Endothelial cell of umbilical vein (primary cell): ENCODE data around the gene ZNHIT2. TPM values are rescaled to one million over a fixed set of nuclear protein-coding genes. Genes with fewer than 3 reads are reported as not detected.

Experiments
- BruUV-seq: library from RNA; stranded (reverse); fragments of 400-500 nt; replicated peaks from 2 replicates; lab custom pipeline; 2021; lab: Mats Ljungman, UMichigan
- CTCF ChIA-PET: fragments of 300-600, 350-600 bp; sonication (Branson Sonifier 250); formaldehyde crosslinking; loops from one replicate; lab custom pipeline; 2021; ENCODE audit warnings: antibody characterized with exemption, inconsistent platforms; lab: Charles Lee
- POLR2A ChIA-PET: fragments of 300-600, 350-600 bp; sonication (Branson Sonifier 250); formaldehyde crosslinking; loops from one replicate; lab custom pipeline; 2021; ENCODE audit warnings: antibody characterized with exemption, inconsistent platforms; lab: Charles Lee
- DNase-seq: peaks from one replicate; pipeline ENCODE4 v3.0.0-alpha.2; 2011; ENCODE audit warnings: low read depth, low spot score
- FAIRE-seq: peaks from 2 replicates; lab custom pipeline; 2011; peaks lifted over from hg19 to GRCh38; lab: Jason Lieb, UNC
- H2AFZ ChIP-seq: 2 replicates; pipeline ENCODE4 v1.6.0; 2012; ENCODE audit warnings: low read depth, low read length, control low read depth, inconsistent platforms
- H3K27ac ChIP-seq: 2 replicates; pipeline ENCODE4 v1.5.1; 2011; ENCODE audit warnings: low read depth, mild to moderate bottlenecking, control low read depth, low read length, moderate library complexity; ENCODE audit not compliant: insufficient read depth
- H3K27me3 ChIP-seq, 2 experiments: 2 replicates each; pipeline versions ENCODE4 v1.6.0 to v1.6.1; 2011; ENCODE audit warnings: low read length in 2 of 2, mixed read lengths in 1 of 2; ENCODE audit not compliant: control insufficient read depth in 2 of 2, insufficient read depth in 2 of 2
- H3K36me3 ChIP-seq, 2 experiments: 2 replicates in 1 of 2; 3 replicates in 1 of 2; pipeline ENCODE4 v1.5.1; 2011; ENCODE audit warnings: low read length in 2 of 2, mild to moderate bottlenecking in 1 of 2, moderate library complexity in 1 of 2; ENCODE audit not compliant: control insufficient read depth in 2 of 2, insufficient read depth in 2 of 2; ENCODE audit errors: extremely low read depth in 1 of 2
- H3K4me1 ChIP-seq: 3 replicates; pipeline ENCODE4 v1.5.1; 2011; ENCODE audit warnings: mild to moderate bottlenecking, low read length; ENCODE audit not compliant: control insufficient read depth, insufficient read depth; ENCODE audit errors: extremely low read depth
- H3K4me2 ChIP-seq: 2 replicates; pipeline ENCODE4 v1.6.1; 2011; ENCODE audit warnings: low read length, control low read depth, mixed read lengths; ENCODE audit not compliant: insufficient read depth
- H3K4me3 ChIP-seq, 3 experiments: fragments of 200-600 bp in 1 of 3; sonication (generic), shearing (Covaris generic) in 1 of 3; replicated peaks in 1 of 3; 2 replicates each; pipeline ENCODE4 v1.5.1; 2011 to 2016; ENCODE audit warnings: control low read depth in 3 of 3, low read length in 3 of 3, mild to moderate bottlenecking in 2 of 3, inconsistent platforms in 1 of 3, low read depth in 1 of 3, moderate library complexity in 1 of 3; ENCODE audit not compliant: insufficient read depth in 1 of 3
- H3K79me2 ChIP-seq: 2 replicates; pipeline ENCODE4 v1.6.0; 2012; ENCODE audit warnings: low read length, inconsistent platforms; ENCODE audit not compliant: control insufficient read depth, insufficient read depth
- H3K9ac ChIP-seq: replicated peaks from 2 replicates; pipeline ENCODE3; 2011; ENCODE audit warnings: low read length, control low read depth; ENCODE audit not compliant: insufficient read depth; ENCODE audit errors: extremely low read depth
- H3K9me1 ChIP-seq: replicated peaks from 3 replicates; pipeline ENCODE4 v1.6.0; 2011; ENCODE audit warnings: mild to moderate bottlenecking, low read length; ENCODE audit not compliant: control insufficient read depth, insufficient read depth; ENCODE audit errors: extremely low read depth
- H3K9me3 ChIP-seq: replicated peaks from 2 replicates; pipeline ENCODE4 v1.5.1; 2012; ENCODE audit warnings: low read length, inconsistent platforms; ENCODE audit not compliant: control insufficient read depth, insufficient read depth
- H4K20me1 ChIP-seq: replicated peaks from 2 replicates; pipeline ENCODE3; 2011; ENCODE audit warnings: mild to moderate bottlenecking, low read length; ENCODE audit not compliant: control insufficient read depth, insufficient read depth; ENCODE audit errors: extremely low read depth
- CTCF ChIP-seq, 2 donors: IDR thresholded peaks; 1 replicate in 1 of 2; 2 replicates in 1 of 2; pipeline ENCODE4 v1.5.1; 2011; ENCODE audit warnings: low read length in 2 of 2, mild to moderate bottlenecking in 2 of 2, moderate library complexity in 2 of 2, control low read depth in 1 of 2, inconsistent platforms in 1 of 2, low read depth in 1 of 2; ENCODE audit not compliant: insufficient read depth in 1 of 2; ENCODE audit errors: extremely low read depth in 1 of 2
- EZH2 ChIP-seq: IDR thresholded peaks from 2 replicates; pipeline ENCODE4 v1.6.1; 2012; ENCODE audit warnings: borderline replicate concordance, low read depth, mild to moderate bottlenecking, moderate library complexity, low read length, inconsistent platforms; ENCODE audit not compliant: severe bottlenecking
- FOS ChIP-seq: IDR thresholded peaks from 2 replicates; pipeline ENCODE4 v1.6.1; 2011; ENCODE audit warnings: mild to moderate bottlenecking, low read length, moderate library complexity, borderline replicate concordance; ENCODE audit not compliant: insufficient read depth
- GATA2 ChIP-seq: IDR thresholded peaks from 2 replicates; pipeline ENCODE4 v1.7.0; 2011; ENCODE audit warnings: low read depth, mild to moderate bottlenecking, moderate library complexity, mixed read lengths, low read length; ENCODE audit not compliant: insufficient read length, insufficient read depth
- JUN ChIP-seq: IDR thresholded peaks from 2 replicates; pipeline ENCODE4 v1.6.1; 2011; ENCODE audit warnings: borderline replicate concordance, low read depth; ENCODE audit not compliant: insufficient read length, insufficient read depth
- MAX ChIP-seq: IDR thresholded peaks from 2 replicates; pipeline ENCODE4 v1.6.1; 2011; ENCODE audit not compliant: insufficient read depth, insufficient read length
- MYC ChIP-seq: IDR thresholded peaks from one replicate; pipeline ENCODE4 v1.6.1; 2011; ENCODE audit warnings: mild to moderate bottlenecking, low read depth, low read length
- POLR2A ChIP-seq: IDR thresholded peaks from 2 replicates; pipeline ENCODE4 v1.6.1; 2012; ENCODE audit warnings: low read depth, mild to moderate bottlenecking, control low read depth, low read length
- POLR2AphosphoS5 ChIP-seq: IDR thresholded peaks from 2 replicates; pipeline ENCODE4 v1.6.1; 2012; ENCODE audit warnings: low read depth, mild to moderate bottlenecking, control low read depth, low read length, moderate library complexity; ENCODE audit not compliant: insufficient read depth
- dilution Hi-C: fragments of 300-500 bp; cut with MboI; formaldehyde crosslinking; loops from one replicate; pipeline ENCODE4 v1.15.0; 2019; ENCODE audit warnings: low sequenced_read_pairs; ENCODE audit not compliant: extremely low pct_ligation_motif_present
- intact Hi-C: fragments of 100-400 bp; cut with micrococcal nuclease; formaldehyde crosslinking; loops from one replicate; pipeline ENCODE4 v1.10.0; 2022
- polyA plus RNA-seq, 4 experiments: library from polyadenylated mRNA; depleted of rRNA in 3 of 4; stranded (reverse) in 3 of 4; unstranded in 1 of 4; fragments of >200 nt; gene quantifications; 2 replicates each; pipeline versions ENCODE4 v1.2.1 to v1.2.3, GENCODE V29; 2011 to 2012; ENCODE audit warnings: missing spikeins in 1 of 4
- total RNA-seq: library from RNA; stranded (reverse); gene quantifications from 2 replicates; pipeline ENCODE4 v1.2.3, GENCODE V29; 2021

ZNHIT2 gene
- total and polyA plus RNA-seq, 2 donors (not counting 3 experiments of a cell fraction or from before 2014, with no cell fraction given): 7.1 to 9.0 TPM

GRCh38 chr11:65067446-65067845 lies 50.1 kb downstream of the ZNHIT2 start:
- no peak overlapping the region for H3K9ac ChIP-seq
- no peaks in the 10 kb centered on the region for H3K79me2 ChIP-seq
- H3K27ac ChIP-seq: no peak overlapping the region
- no peaks in the 10 kb centered on the region for H4K20me1 ChIP-seq
- no TSS peak for BruUV-seq
- H3K4me3 ChIP-seq: no peak overlapping the region
- DNase-seq (no peak), FAIRE-seq (no peak)
- TF ChIP-seq POLR2A (no peak), FOS (no peak), POLR2AphosphoS5 (no peak), EZH2 (no peak), CTCF (IDR thresholded peaks at IDR 0.05; ENCODE audit: extremely low read depth in 1 of 2, insufficient read depth in 1 of 2, low read depth in 1 of 2, low read length in 2 of 2) (no peak), GATA2 (no peak), MYC (no peak), JUN (no peak), MAX (no peak)
- dilution Hi-C loops (no loop called here), intact Hi-C loops (no loop called here)
- ChIA-PET CTCF (interaction anchor here (1.0 kb wide), 1 partner anchor 9 kb away, joined by 3 read pairs; the partner anchor contains the start of gene NAALADL1), POLR2A (no interaction called here)
- H3K9me3 ChIP-seq: no peaks in the 10 kb centered on the region
- H3K4me2 ChIP-seq: no peak overlapping the region
- no peaks in the 10 kb centered on the region for H3K36me3 ChIP-seq
- no peaks in the 10 kb centered on the region for H3K4me1 ChIP-seq
- no peaks in the 10 kb centered on the region for H3K27me3 ChIP-seq
- H3K9me1 ChIP-seq: no peaks in the 10 kb centered on the region
- H2AFZ ChIP-seq: no peak overlapping the region
